Measurements from ENCODE around the gene COMTD1.

DNA sequence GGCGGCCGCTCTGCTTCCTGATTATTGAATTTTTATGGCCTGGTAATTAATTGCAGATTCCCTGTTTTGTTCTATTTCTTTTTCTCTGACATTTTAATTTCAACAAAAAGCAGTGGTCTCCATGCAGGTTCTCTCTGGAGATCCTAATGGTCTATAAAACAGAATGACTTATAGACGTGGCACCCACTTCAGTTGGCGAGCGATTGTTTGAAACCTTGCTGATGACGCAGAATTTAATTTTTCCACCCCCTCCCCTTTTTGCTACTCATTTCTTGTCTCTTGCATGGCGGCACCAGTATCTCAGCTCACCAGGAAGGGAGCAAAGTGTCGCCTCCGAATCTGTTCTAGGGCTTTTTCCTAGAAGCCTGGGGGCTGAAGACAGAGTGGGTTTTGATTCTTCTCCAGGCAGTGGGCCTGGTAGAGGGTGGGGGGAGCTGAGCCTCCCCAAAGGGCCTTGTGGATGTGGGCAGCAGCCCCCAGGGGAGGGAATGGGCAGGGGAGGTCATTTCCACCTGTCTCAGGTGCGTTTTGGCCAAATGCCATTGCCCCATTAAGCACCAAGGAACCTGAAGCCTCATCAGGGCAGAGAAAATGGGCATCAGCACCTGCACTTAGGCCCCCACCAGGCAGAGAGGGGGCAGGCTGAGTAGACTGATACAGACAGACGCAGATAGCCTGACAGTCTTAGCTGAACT, 3.5 kb upstream of the COMTD1 start:
- TF ChIP-seq, protein P1, sequence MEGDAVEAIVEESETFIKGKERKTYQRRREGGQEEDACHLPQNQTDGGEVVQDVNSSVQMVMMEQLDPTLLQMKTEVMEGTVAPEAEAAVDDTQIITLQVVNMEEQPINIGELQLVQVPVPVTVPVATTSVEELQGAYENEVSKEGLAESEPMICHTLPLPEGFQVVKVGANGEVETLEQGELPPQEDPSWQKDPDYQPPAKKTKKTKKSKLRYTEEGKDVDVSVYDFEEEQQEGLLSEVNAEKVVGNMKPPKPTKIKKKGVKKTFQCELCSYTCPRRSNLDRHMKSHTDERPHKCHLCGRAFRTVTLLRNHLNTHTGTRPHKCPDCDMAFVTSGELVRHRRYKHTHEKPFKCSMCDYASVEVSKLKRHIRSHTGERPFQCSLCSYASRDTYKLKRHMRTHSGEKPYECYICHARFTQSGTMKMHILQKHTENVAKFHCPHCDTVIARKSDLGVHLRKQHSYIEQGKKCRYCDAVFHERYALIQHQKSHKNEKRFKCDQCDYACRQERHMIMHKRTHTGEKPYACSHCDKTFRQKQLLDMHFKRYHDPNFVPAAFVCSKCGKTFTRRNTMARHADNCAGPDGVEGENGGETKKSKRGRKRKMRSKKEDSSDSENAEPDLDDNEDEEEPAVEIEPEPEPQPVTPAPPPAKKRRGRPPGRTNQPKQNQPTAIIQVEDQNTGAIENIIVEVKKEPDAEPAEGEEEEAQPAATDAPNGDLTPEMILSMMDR (IDR thresholded peaks at IDR 0.05; ENCODE audit: low read depth, low read length), result no peak
- no peak for TF ChIP-seq EZH2phosphoT487 (IDR thresholded peaks at IDR 0.05; ENCODE audit: low read depth)

Measured in OCI-LY3 (cell line).